DOHH2 (cell line): ENCODE data around the gene WDR76.

Experiments
- H3F3A ChIP-seq: fragments of 200-600 bp; sonication (generic), shearing (Covaris generic); 2 replicates; pipeline ENCODE4 v1.6.0; 2016; ENCODE audit warnings: antibody characterized with exemption, mild to moderate bottlenecking; ENCODE audit not compliant: control insufficient read depth, insufficient read depth
- H3K27ac ChIP-seq: fragments of 200-600 bp; sonication (generic); 2 replicates; pipeline ENCODE4 v1.5.1; 2014; ENCODE audit warnings: low read depth, mild to moderate bottlenecking, low read length, moderate library complexity
- H3K27me3 ChIP-seq: fragments of 200-600 bp; sonication (generic); 2 replicates; pipeline ENCODE4 v1.6.1; 2014; ENCODE audit warnings: mild to moderate bottlenecking, low read length, mixed read lengths; ENCODE audit not compliant: control insufficient read depth
- H3K36me3 ChIP-seq: fragments of 200-600 bp; sonication (generic); 2 replicates; pipeline ENCODE4 v1.6.1; 2014; ENCODE audit warnings: mild to moderate bottlenecking, low read length, moderate library complexity, mixed read lengths; ENCODE audit not compliant: control insufficient read depth
- H3K4me1 ChIP-seq: fragments of 200-600 bp; sonication (generic); 2 replicates; pipeline ENCODE4 v1.6.1; 2014; ENCODE audit warnings: mild to moderate bottlenecking, low read length, mixed read lengths; ENCODE audit not compliant: control insufficient read depth
- H3K4me2 ChIP-seq: fragments of 200-600 bp; sonication (generic); 2 replicates; pipeline ENCODE4 v1.6.0; 2014; ENCODE audit warnings: mild to moderate bottlenecking, low read length, moderate library complexity
- H3K4me3 ChIP-seq: fragments of 200-600 bp; sonication (generic); 2 replicates; pipeline ENCODE4 v1.5.1; 2014; ENCODE audit warnings: mild to moderate bottlenecking, low read length, mixed read lengths
- H3K79me2 ChIP-seq: fragments of 200-600 bp; sonication (generic); 2 replicates; pipeline ENCODE4 v1.6.1; 2014; ENCODE audit warnings: mild to moderate bottlenecking, low read length, mixed read lengths; ENCODE audit not compliant: control insufficient read depth
- H3K9me2 ChIP-seq: fragments of 200-600 bp; sonication (generic); replicated peaks from 2 replicates; pipeline ENCODE4 v1.6.1; 2014; ENCODE audit warnings: mild to moderate bottlenecking, low read length, mixed read lengths; ENCODE audit not compliant: control insufficient read depth
- H3K9me3 ChIP-seq: fragments of 200-600 bp; sonication (generic); 2 replicates; pipeline ENCODE4 v1.6.1; 2014; ENCODE audit warnings: antibody characterized with exemption, low read length, mixed read lengths; ENCODE audit not compliant: control insufficient read depth, insufficient read depth
- H4K20me1 ChIP-seq: fragments of 200-600 bp; sonication (generic); 2 replicates; pipeline ENCODE4 v1.6.0; 2014; ENCODE audit warnings: low read depth, mild to moderate bottlenecking, antibody characterized with exemption, low read length, moderate library complexity; ENCODE audit not compliant: control insufficient read depth, insufficient read depth
- EZH2phosphoT487 ChIP-seq: fragments of 200-600 bp; sonication (generic); IDR thresholded peaks from 2 replicates; pipeline ENCODE4 v1.6.1; 2017; ENCODE audit warnings: borderline replicate concordance, mild to moderate bottlenecking, antibody characterized with exemption, low read length, moderate library complexity, mixed read lengths
- TF ChIP-seq, protein P1 (sequence below): fragments of 200-600 bp; sonication (generic); IDR thresholded peaks from one replicate; pipeline ENCODE4 v1.5.1; 2014; ENCODE audit warnings: antibody characterized with exemption, mild to moderate bottlenecking, low read depth, low read length; ENCODE audit not compliant: poor library complexity, severe bottlenecking

WDR76 gene

DNA sequence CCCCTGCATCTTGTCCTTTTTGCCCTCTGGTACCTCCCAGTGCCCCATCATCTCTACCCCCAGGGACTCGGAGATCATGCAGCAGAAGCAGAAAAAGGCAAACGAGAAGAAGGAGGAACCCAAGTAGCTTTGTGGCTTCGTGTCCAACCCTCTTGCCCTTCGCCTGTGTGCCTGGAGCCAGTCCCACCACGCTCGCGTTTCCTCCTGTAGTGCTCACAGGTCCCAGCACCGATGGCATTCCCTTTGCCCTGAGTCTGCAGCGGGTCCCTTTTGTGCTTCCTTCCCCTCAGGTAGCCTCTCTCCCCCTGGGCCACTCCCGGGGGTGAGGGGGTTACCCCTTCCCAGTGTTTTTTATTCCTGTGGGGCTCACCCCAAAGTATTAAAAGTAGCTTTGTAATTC, 33.2 kb upstream of the WDR76 start:
- H3K27me3 ChIP-seq: no peaks in the 10 kb centered on the region
- peak overlapping the region; percentile 91 for H3K4me3 ChIP-seq
- H4K20me1 ChIP-seq: 0 out of 2 replicates have a peak, but pooled peaks cover 4% of the 10 kb centered on the region
- H3K27ac ChIP-seq: peak overlapping the region; percentile 99
- no peaks in the 10 kb centered on the region for H3K9me2 ChIP-seq
- peaks cover 37% of the 10 kb centered on the region for H3K79me2 ChIP-seq
- peak overlapping the region; percentile 79 for H3K4me2 ChIP-seq
- TF ChIP-seq, protein P1, sequence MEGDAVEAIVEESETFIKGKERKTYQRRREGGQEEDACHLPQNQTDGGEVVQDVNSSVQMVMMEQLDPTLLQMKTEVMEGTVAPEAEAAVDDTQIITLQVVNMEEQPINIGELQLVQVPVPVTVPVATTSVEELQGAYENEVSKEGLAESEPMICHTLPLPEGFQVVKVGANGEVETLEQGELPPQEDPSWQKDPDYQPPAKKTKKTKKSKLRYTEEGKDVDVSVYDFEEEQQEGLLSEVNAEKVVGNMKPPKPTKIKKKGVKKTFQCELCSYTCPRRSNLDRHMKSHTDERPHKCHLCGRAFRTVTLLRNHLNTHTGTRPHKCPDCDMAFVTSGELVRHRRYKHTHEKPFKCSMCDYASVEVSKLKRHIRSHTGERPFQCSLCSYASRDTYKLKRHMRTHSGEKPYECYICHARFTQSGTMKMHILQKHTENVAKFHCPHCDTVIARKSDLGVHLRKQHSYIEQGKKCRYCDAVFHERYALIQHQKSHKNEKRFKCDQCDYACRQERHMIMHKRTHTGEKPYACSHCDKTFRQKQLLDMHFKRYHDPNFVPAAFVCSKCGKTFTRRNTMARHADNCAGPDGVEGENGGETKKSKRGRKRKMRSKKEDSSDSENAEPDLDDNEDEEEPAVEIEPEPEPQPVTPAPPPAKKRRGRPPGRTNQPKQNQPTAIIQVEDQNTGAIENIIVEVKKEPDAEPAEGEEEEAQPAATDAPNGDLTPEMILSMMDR: no peak
- no peaks in the 10 kb centered on the region for H3K9me3 ChIP-seq
- H3K36me3 ChIP-seq: peaks cover 66% of the 10 kb centered on the region
- peaks cover 87% of the 10 kb centered on the region for H3K4me1 ChIP-seq
- H3F3A ChIP-seq: peaks cover 68% of the 10 kb centered on the region

DNA sequence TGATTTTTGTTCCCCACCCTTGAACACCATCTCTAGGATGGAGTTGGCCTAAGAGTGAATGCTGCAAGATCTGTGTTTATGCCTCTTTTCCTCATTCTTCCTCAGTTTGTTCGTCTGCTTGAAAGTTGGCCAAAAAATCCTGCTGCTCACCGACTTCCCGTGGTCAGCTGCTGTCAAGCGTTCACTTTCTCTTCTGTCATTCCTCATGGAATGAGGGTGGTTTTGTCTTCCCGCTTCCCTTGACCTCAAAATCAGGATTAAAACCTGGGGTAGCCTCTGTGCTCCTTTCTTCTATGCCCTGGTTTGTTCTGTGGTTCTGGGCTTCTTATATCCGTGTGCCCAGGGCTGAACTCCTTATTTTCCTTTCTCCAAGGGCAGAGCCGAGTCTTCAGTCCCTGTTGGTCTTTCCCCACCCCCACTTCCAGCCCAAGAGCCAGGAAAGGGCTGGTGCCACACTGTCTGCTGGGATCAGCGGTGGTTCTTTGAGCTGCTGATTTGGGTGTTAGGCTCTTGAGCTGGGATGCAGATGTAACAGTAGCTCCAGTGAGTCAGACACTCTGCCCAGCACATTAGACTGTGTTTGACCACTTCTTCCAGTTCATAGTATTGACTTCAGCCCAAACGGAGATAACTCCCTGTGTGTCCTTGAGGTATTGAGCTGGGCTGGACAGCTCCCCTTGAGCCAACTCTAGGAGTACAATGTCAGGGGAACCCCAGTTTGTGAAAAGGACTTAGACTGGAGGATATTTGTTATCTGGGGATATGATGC, 32.3 kb upstream of the WDR76 start:
- H3K27me3 ChIP-seq: no peaks in the 10 kb centered on the region
- peaks cover 37% of the 10 kb centered on the region for H3K79me2 ChIP-seq
- peak overlapping the region; percentile 79 for H3K4me2 ChIP-seq
- peaks cover 74% of the 10 kb centered on the region for H3K36me3 ChIP-seq
- 0 out of 2 replicates have a peak, but pooled peaks cover 4% of the 10 kb centered on the region for H4K20me1 ChIP-seq
- H3K4me1 ChIP-seq: peaks cover 87% of the 10 kb centered on the region
- H3K9me2 ChIP-seq: no peaks in the 10 kb centered on the region
- peaks cover 68% of the 10 kb centered on the region for H3F3A ChIP-seq
- H3K27ac ChIP-seq: peak overlapping the region; percentile 99
- no peaks in the 10 kb centered on the region for H3K9me3 ChIP-seq
- H3K4me3 ChIP-seq: peak overlapping the region; percentile 91
- TF ChIP-seq EZH2phosphoT487: no peak
- TF ChIP-seq, protein P1: no peak

DNA sequence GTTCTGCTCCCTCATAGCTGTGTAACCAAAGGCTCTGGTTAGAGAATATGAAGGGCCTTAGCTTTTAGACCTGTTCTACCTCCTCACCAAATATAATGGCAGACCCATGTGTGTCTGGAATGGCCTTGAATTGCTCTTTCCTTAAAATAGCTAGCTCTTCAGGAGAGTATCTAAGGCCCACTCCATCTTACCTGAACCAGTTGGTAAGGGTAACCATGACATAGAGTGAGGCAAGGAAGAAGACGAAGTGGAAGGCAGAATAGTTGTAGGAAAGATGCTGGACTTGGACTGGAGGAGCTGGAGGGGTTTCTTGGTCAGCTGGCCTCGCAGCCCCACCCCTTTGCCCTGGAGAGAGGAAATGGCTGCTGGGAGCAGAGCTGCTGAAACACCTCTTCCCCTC, 31.6 kb upstream of the WDR76 start:
- Histone ChIP-seq H3F3A (peaks cover 69% of the 10 kb centered on the region), H3K36me3 (peaks cover 81% of the 10 kb centered on the region), H3K4me3 (peak overlapping the region; percentile 91; the same call in 1 of the 2 replicates), H4K20me1 (0 out of 2 replicates have a peak, but pooled peaks cover 4% of the 10 kb centered on the region), H3K79me2 (peaks cover 42% of the 10 kb centered on the region), H3K4me2 (peak overlapping the region; percentile 79), H3K27ac (peak overlapping the region; percentile 99), H3K27me3 (no peaks in the 10 kb centered on the region), H3K9me2 (no peaks in the 10 kb centered on the region), H3K9me3 (peaks cover 4% of the 10 kb centered on the region; the same call in 1 of the 2 replicates), H3K4me1 (peaks cover 87% of the 10 kb centered on the region)
- TF ChIP-seq, protein P1: no peak
- TF ChIP-seq EZH2phosphoT487: no peak
